Vagina (tissue), 2 donors: Measurements from ENCODE around the gene SMC3.
"Not testable (repeated sequence)": the region's sequence is repeated elsewhere in the genome, so short reads cannot be mapped to it uniquely, and the experiment has no call there.

Experiments used
- POLR2A ChIP-seq, 2 donors: fragments of 450-650 bp; IDR thresholded peaks; one replicate each; pipeline ENCODE4 v1.6.1; 2017; ENCODE audit warnings: antibody characterized with exemption in 2 of 2, mild to moderate bottlenecking in 2 of 2, moderate library complexity in 2 of 2
- TF ChIP-seq, protein P1 (sequence below), 3 experiments: fragments of 450-650 bp in 2 of 3; fragments of 200-600 bp in 1 of 3; sonication (generic) in 1 of 3; IDR thresholded peaks; one replicate each; pipeline ENCODE4 v1.5.1; 2017 to 2019; ENCODE audit warnings: antibody characterized with exemption in 3 of 3, mild to moderate bottlenecking in 2 of 3, moderate library complexity in 2 of 3

DNA sequence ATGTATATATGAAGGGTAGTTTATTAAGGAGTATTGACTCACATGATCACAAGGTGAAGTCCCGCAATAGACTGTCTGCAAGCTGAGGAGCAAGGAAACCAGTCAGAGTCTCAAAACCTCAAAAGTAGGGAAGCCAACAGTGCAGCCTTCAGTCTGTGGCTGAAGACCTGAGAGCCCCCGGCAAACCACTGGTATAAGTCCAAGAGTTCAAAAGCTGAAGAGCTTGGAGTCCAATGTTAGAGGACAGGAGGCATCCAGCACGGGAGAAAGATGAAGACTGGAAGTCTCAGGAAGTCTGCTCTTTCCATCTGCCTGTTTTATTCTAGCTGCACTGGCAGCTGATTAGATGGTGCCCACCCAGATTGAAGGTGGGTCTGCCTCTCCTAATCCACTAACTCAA is 43.3 kb downstream of the SMC3 start:
- TF ChIP-seq, protein P1, sequence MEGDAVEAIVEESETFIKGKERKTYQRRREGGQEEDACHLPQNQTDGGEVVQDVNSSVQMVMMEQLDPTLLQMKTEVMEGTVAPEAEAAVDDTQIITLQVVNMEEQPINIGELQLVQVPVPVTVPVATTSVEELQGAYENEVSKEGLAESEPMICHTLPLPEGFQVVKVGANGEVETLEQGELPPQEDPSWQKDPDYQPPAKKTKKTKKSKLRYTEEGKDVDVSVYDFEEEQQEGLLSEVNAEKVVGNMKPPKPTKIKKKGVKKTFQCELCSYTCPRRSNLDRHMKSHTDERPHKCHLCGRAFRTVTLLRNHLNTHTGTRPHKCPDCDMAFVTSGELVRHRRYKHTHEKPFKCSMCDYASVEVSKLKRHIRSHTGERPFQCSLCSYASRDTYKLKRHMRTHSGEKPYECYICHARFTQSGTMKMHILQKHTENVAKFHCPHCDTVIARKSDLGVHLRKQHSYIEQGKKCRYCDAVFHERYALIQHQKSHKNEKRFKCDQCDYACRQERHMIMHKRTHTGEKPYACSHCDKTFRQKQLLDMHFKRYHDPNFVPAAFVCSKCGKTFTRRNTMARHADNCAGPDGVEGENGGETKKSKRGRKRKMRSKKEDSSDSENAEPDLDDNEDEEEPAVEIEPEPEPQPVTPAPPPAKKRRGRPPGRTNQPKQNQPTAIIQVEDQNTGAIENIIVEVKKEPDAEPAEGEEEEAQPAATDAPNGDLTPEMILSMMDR (IDR thresholded peaks at IDR 0.05): not testable (repeated sequence)
- TF ChIP-seq POLR2A (IDR thresholded peaks at IDR 0.05): not testable (repeated sequence)
